Endodermal cell (in vitro differentiated cells): ENCODE measurements around the gene BDKRB1. TPM values are rescaled to one million over a fixed set of nuclear protein-coding genes. Genes with fewer than 3 reads are reported as not detected.

ENCODE experiments used
- DNase-seq: peaks from one replicate; pipeline ENCODE4 v3.0.0-alpha.2; 2017
- H3K27ac ChIP-seq: 2 replicates; pipeline ENCODE4 v1.5.1; 2013; ENCODE audit warnings: mild to moderate bottlenecking, low read depth, low read length, moderate library complexity
- H3K27me3 ChIP-seq: 2 replicates; pipeline ENCODE4 v1.6.1; 2013; ENCODE audit warnings: mild to moderate bottlenecking, low read length, moderate library complexity; ENCODE audit not compliant: insufficient read depth, control insufficient read depth, poor library complexity, severe bottlenecking
- H3K36me3 ChIP-seq: 2 replicates; pipeline ENCODE4 v1.7.0; 2013; ENCODE audit warnings: mild to moderate bottlenecking, low read length, moderate library complexity; ENCODE audit not compliant: control insufficient read depth, insufficient read depth
- H3K4me1 ChIP-seq: one replicate; pipeline ENCODE4 v1.7.0; 2013; ENCODE audit warnings: low read length; ENCODE audit not compliant: control insufficient read depth, insufficient read depth
- H3K4me3 ChIP-seq: 2 replicates; pipeline ENCODE4 v1.5.1; 2013; ENCODE audit warnings: mild to moderate bottlenecking, low read length, moderate library complexity
- H3K9ac ChIP-seq: 2 replicates; pipeline ENCODE4 v1.6.1; 2013; ENCODE audit warnings: mild to moderate bottlenecking, low read length, moderate library complexity; ENCODE audit not compliant: poor library complexity, severe bottlenecking; ENCODE audit errors: extremely low read depth
- H3K9me3 ChIP-seq: 2 replicates; pipeline ENCODE4 v1.6.1; 2013; ENCODE audit warnings: mild to moderate bottlenecking, low read length, moderate library complexity; ENCODE audit not compliant: control insufficient read depth
- H3K27ac Mint-ChIP-seq: 2 replicates; pipeline ENCODE4 v1.8.0; 2020; ENCODE audit warnings: mixed read lengths
- H3K27me3 Mint-ChIP-seq: 2 replicates; pipeline ENCODE4 v1.8.0; 2021; ENCODE audit warnings: mild to moderate bottlenecking, mixed read lengths; ENCODE audit not compliant: insufficient read depth
- H3K36me3 Mint-ChIP-seq: 2 replicates; pipeline ENCODE4 v1.8.0; 2020; ENCODE audit warnings: low read depth, mixed read lengths
- H3K4me1 Mint-ChIP-seq: 2 replicates; pipeline ENCODE4 v1.8.0; 2020; ENCODE audit warnings: mixed read lengths
- H3K4me3 Mint-ChIP-seq: 2 replicates; pipeline ENCODE4 v1.8.0; 2020; ENCODE audit warnings: mild to moderate bottlenecking, moderate library complexity, mixed read lengths
- H3K9me3 Mint-ChIP-seq: 2 replicates; pipeline ENCODE4 v1.8.0; 2020; ENCODE audit warnings: mild to moderate bottlenecking, mixed read lengths
- CTCF ChIP-seq: fragments of 200-600 bp; sonication (generic); conservative IDR thresholded peaks from 2 replicates; pipeline ENCODE4 v1.5.0; 2021; ENCODE audit warnings: antibody characterized with exemption, mild to moderate bottlenecking
- WGBS, 2 experiments: methylation state at CpG; one replicate each; pipeline versions ENCODE4 v1.1.5 to v1.1.7; 2013; ENCODE audit warnings: missing lambda C conversion rate in 2 of 2, mixed read lengths in 1 of 2; ENCODE audit not compliant: insufficient coverage in 1 of 2, insufficient read length in 1 of 2; 5-methylcytosine and 5-hydroxymethylcytosine counted together
- total RNA-seq, 2 donors: library from RNA; stranded (reverse); fragmentation: NEBNext Ultra II Directional in 1 of 2; extraction: Animal tissue kit (Norgen Biotek cat#: 25700) in 1 of 2; gene quantifications; 2 replicates in 1 of 2; 3 replicates in 1 of 2; pipeline ENCODE4 v1.2.1, GENCODE V29; 2021

Gene BDKRB1
- total RNA-seq, 2 donors from 2014 or later = 0.24 TPM; not detected in 1

- Histone ChIP-seq H3K36me3 (peaks cover 15% of the 10 kb centered on the region), H3K4me3 (no peak overlapping the region), H3K9me3 (no peaks in the 10 kb centered on the region), H3K4me1 (no peaks in the 10 kb centered on the region), H3K27ac (no peak overlapping the region), H3K9ac (no peak overlapping the region), H3K27me3 (no peaks in the 10 kb centered on the region)
- TF ChIP-seq CTCF = no peak
- 94 to 100% methylated on average over 1 to 3 of the region's 3 CpGs for WGBS, 2 experiments
- H3K4me3 Mint-ChIP-seq = no peak overlapping the region
- no peak for DNase-seq
- peaks cover 7% of the 10 kb centered on the region for H3K9me3 Mint-ChIP-seq
- H3K27ac Mint-ChIP-seq = no peak overlapping the region
- no peaks in the 10 kb centered on the region for H3K4me1 Mint-ChIP-seq
- peaks cover 29% of the 10 kb centered on the region for H3K36me3 Mint-ChIP-seq
- H3K27me3 Mint-ChIP-seq = no peaks in the 10 kb centered on the region
Measured at GRCh38 chr14:96245710-96246538, 10.1 kb upstream of the BDKRB1 start.

- H3K27ac ChIP-seq = no peak overlapping the region
- H3K9me3 Mint-ChIP-seq = peaks cover 7% of the 10 kb centered on the region
- DNase-seq = no peak
- no peaks in the 10 kb centered on the region for H3K9me3 ChIP-seq
- no peaks in the 10 kb centered on the region for H3K27me3 ChIP-seq
- H3K4me1 Mint-ChIP-seq = no peaks in the 10 kb centered on the region
- H3K27ac Mint-ChIP-seq = no peak overlapping the region
- H3K36me3 ChIP-seq = peaks cover 10% of the 10 kb centered on the region
- H3K4me3 Mint-ChIP-seq = no peak overlapping the region
- H3K27me3 Mint-ChIP-seq = no peaks in the 10 kb centered on the region
- H3K4me1 ChIP-seq = no peaks in the 10 kb centered on the region
- 92 to 100% methylated on average over 1 of the region's 1 CpG for WGBS, 2 experiments
- TF ChIP-seq CTCF = no peak
- H3K4me3 ChIP-seq = no peak overlapping the region
- peaks cover 24% of the 10 kb centered on the region for H3K36me3 Mint-ChIP-seq
- H3K9ac ChIP-seq = no peak overlapping the region
Measured at GRCh38 chr14:96246539-96246847, 9.5 kb upstream of the BDKRB1 start.

GRCh38 chr14:96247031-96247430 lies 9.0 kb upstream of the BDKRB1 start:
- H3K4me3 ChIP-seq = no peak overlapping the region
- WGBS, 2 experiments = 88 to 93% methylated on average over 4 to 6 of the region's 6 CpGs
- H3K9ac ChIP-seq = no peak overlapping the region
- peaks cover 5% of the 10 kb centered on the region for H3K36me3 ChIP-seq
- Mint-ChIP-seq H3K36me3 (peaks cover 19% of the 10 kb centered on the region), H3K27me3 (peaks cover 1% of the 10 kb centered on the region), H3K27ac (no peak overlapping the region), H3K9me3 (peaks cover 7% of the 10 kb centered on the region), H3K4me1 (no peaks in the 10 kb centered on the region), H3K4me3 (no peak overlapping the region)
- H3K9me3 ChIP-seq = no peaks in the 10 kb centered on the region
- H3K27ac ChIP-seq = no peak overlapping the region
- TF ChIP-seq CTCF = no peak
- no peaks in the 10 kb centered on the region for H3K27me3 ChIP-seq
- no peaks in the 10 kb centered on the region for H3K4me1 ChIP-seq
- no peak for DNase-seq
